PFSK-1 (cell line): ENCODE measurements around the gene TENM3.

ENCODE experiments used
- FOXP2 ChIP-seq: optimal IDR thresholded peaks from 2 replicates; pipeline ENCODE3; 2011; ENCODE audit warnings: borderline replicate concordance, control low read depth, inconsistent platforms; ENCODE audit not compliant: insufficient read depth; ENCODE audit errors: extremely low read length, extremely low read depth
- POLR2AphosphoS5 ChIP-seq: IDR thresholded peaks from 2 replicates; pipeline ENCODE4 v1.6.1; 2012; ENCODE audit warnings: low read depth, mild to moderate bottlenecking, control low read depth, low read length, moderate library complexity
- REST ChIP-seq, 2 experiments: IDR thresholded peaks; 2 replicates each; pipeline versions ENCODE4 v1.6.1 to v1.8.0; 2011 to 2012; ENCODE audit warnings: low read depth in 2 of 2, low read length in 2 of 2, control low read depth in 1 of 2, inconsistent platforms in 1 of 2, mild to moderate bottlenecking in 1 of 2, moderate library complexity in 1 of 2; ENCODE audit not compliant: insufficient read depth in 1 of 2
- SIN3A ChIP-seq: IDR thresholded peaks from 2 replicates; pipeline ENCODE4 v1.6.1; 2012; ENCODE audit warnings: mild to moderate bottlenecking, low read length, moderate library complexity, borderline replicate concordance; ENCODE audit not compliant: insufficient read depth
- TAF1 ChIP-seq: IDR thresholded peaks from 2 replicates; pipeline ENCODE4 v1.6.1; 2012; ENCODE audit warnings: low read length, control low read depth, borderline replicate concordance; ENCODE audit not compliant: insufficient read depth

Gene TENM3

DNA sequence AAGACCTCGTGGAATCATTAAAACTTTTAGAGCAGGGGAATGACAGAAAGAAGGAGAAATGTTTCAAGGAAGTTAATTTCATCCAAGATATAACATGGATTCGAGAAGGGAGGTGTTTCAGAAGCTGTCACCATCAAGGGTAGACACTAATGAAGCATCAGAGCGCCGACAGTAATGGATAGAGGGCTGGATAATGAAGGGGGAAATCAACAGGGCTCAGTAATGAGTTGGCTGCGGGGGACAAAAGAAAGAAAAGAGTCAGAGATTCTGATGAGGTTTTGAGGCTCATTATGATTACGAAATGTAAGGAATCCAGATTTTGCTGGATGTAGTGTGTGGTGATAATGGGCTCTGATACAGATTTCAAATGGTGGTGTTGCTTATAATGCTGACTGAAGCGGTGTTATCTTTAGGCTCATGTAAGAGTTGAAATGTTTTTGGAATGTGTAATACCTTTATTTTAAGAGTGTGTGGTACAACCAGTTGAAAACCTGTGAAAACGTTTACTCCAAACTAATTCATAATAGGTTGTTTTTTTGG is 39.3 kb upstream of the TENM3 start:
- TF ChIP-seq FOXP2 (no peak), SIN3A (no peak), TAF1 (no peak), POLR2AphosphoS5 (no peak), REST (IDR thresholded peaks at IDR 0.05; ENCODE audit: insufficient read depth in 1 of 2, low read depth in 2 of 2, low read length in 2 of 2) (no peak)

GRCh38 chr4:182205306-182205705 is 37.9 kb upstream of the TENM3 start:
- TF ChIP-seq SIN3A, result no peak
- TF ChIP-seq REST (IDR thresholded peaks at IDR 0.05; ENCODE audit: insufficient read depth in 1 of 2, low read depth in 2 of 2, low read length in 2 of 2), result no peak
- TF ChIP-seq POLR2AphosphoS5, result no peak
- no peak for TF ChIP-seq FOXP2
- no peak for TF ChIP-seq TAF1

DNA sequence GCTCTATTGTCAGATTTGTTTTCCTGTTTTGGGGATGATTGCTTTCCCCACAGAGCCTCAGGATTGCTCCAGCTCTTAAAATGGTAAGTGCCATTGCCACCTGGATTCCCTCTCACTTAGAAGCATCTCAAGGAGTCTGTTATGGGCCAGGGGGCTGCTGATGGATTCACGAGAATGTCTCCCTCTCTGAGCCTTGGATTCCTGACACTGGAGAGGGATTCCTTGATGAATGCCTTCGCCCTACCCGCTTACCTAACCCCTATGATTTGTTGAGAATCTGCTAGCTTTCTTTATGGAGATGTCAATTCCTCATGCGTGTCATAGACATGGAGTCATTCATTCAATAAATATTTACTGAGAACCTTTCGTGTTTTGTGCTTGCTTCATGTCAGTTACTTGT is 36.9 kb upstream of the TENM3 start:
- TF ChIP-seq POLR2AphosphoS5, result no peak
- TF ChIP-seq SIN3A, result no peak
- TF ChIP-seq TAF1, result no peak
- no peak for TF ChIP-seq REST (IDR thresholded peaks at IDR 0.05; ENCODE audit: insufficient read depth in 1 of 2, low read depth in 2 of 2, low read length in 2 of 2)

DNA sequence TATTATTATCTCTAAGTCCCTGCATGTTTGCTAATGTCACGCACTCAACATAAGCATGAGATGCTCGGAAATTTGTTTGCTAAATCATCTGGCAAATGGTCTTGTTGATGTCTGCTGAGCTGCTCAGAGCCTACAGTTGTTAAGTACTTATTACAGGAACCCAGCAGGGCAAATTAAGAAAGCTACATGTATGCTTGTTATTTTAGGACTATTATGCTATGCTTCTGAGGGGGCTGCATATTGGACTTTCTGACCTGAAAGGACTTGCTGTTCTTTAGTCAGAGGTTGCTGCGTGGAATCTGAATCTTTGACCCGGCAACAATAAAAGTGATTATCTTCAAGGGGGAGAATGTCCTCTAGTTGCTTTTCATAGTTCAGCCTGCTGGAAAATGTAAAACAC is 36.3 kb upstream of the TENM3 start:
- no peak for TF ChIP-seq FOXP2
- no peak for TF ChIP-seq REST (IDR thresholded peaks at IDR 0.05; ENCODE audit: insufficient read depth in 1 of 2, low read depth in 2 of 2, low read length in 2 of 2)
- TF ChIP-seq POLR2AphosphoS5, result no peak
- TF ChIP-seq TAF1, result no peak
- no peak for TF ChIP-seq SIN3A

- no peak for TF ChIP-seq POLR2AphosphoS5
- no peak for TF ChIP-seq TAF1
- no peak for TF ChIP-seq FOXP2
- no peak for TF ChIP-seq REST (IDR thresholded peaks at IDR 0.05; ENCODE audit: insufficient read depth in 1 of 2, low read depth in 2 of 2, low read length in 2 of 2)
- TF ChIP-seq SIN3A, result no peak
These were observed 35.3 kb upstream of the TENM3 start for GRCh38 chr4:182207830-182208396.
